GM23248 (cell line): ENCODE data around the gene CST8. TPM values are rescaled to one million over a fixed set of nuclear protein-coding genes. Genes with fewer than 3 reads are reported as not detected.

Experiments used
- DNase-seq: peaks from one replicate; pipeline ENCODE4 v3.0.0-alpha.2; 2015
- H2AFZ ChIP-seq: fragments of 200-600 bp; sonication (generic); 2 replicates; pipeline ENCODE4 v1.6.1; 2016; ENCODE audit warnings: antibody characterized with exemption
- H3F3A ChIP-seq: fragments of 200-600 bp; sonication (generic); 2 replicates; pipeline ENCODE4 v1.6.1; 2016; ENCODE audit warnings: mild to moderate bottlenecking, antibody characterized with exemption, mixed run types; ENCODE audit not compliant: insufficient read depth
- H3K27ac ChIP-seq: fragments of 200-600 bp; sonication (generic); 2 replicates; pipeline ENCODE4 v1.5.1; 2016; ENCODE audit warnings: mild to moderate bottlenecking
- H3K27me3 ChIP-seq: fragments of 200-600 bp; sonication (generic); replicated peaks from 2 replicates; pipeline ENCODE4 v1.6.1; 2016; ENCODE audit warnings: mild to moderate bottlenecking; ENCODE audit not compliant: insufficient read depth
- H3K36me3 ChIP-seq: fragments of 200-600 bp; sonication (generic); 2 replicates; pipeline ENCODE4 v1.6.1; 2016; ENCODE audit warnings: low read depth, mild to moderate bottlenecking
- H3K4me1 ChIP-seq: fragments of 200-600 bp; sonication (generic); 2 replicates; pipeline ENCODE4 v1.6.1; 2016; ENCODE audit warnings: mild to moderate bottlenecking; ENCODE audit not compliant: insufficient read depth
- H3K4me2 ChIP-seq: fragments of 200-600 bp; sonication (generic); one replicate; pipeline ENCODE4 v1.6.1; 2016; ENCODE audit warnings: mild to moderate bottlenecking; ENCODE audit not compliant: unreplicated experiment
- H3K4me3 ChIP-seq: fragments of 200-600 bp; sonication (generic); 2 replicates; pipeline ENCODE4 v1.5.1; 2016; ENCODE audit warnings: mild to moderate bottlenecking
- H3K79me2 ChIP-seq: fragments of 200-600 bp; sonication (generic); 2 replicates; pipeline ENCODE4 v1.6.1; 2016; ENCODE audit warnings: mild to moderate bottlenecking; ENCODE audit not compliant: insufficient read depth
- H3K9ac ChIP-seq: fragments of 200-600 bp; sonication (generic); 2 replicates; pipeline ENCODE4 v1.6.1; 2016; ENCODE audit warnings: mild to moderate bottlenecking
- H3K9me2 ChIP-seq: fragments of 200-600 bp; sonication (generic); 2 replicates; pipeline ENCODE4 v1.6.1; 2016; ENCODE audit warnings: mixed run types, mild to moderate bottlenecking, moderate library complexity; ENCODE audit not compliant: insufficient read depth
- H3K9me3 ChIP-seq: fragments of 200-600 bp; sonication (generic); one replicate; pipeline ENCODE4 v1.6.1; 2017; ENCODE audit warnings: low read depth
- H4K20me1 ChIP-seq: fragments of 200-600 bp; sonication (generic); 2 replicates; pipeline ENCODE4 v1.6.0; 2016; ENCODE audit not compliant: insufficient read depth
- EZH2 ChIP-seq: fragments of 200-600 bp; sonication (generic); IDR thresholded peaks from 2 replicates; pipeline ENCODE4 v1.6.1; 2018; ENCODE audit warnings: antibody characterized with exemption, mild to moderate bottlenecking; ENCODE audit not compliant: insufficient read depth, poor library complexity, severe bottlenecking
- EZH2phosphoT487 ChIP-seq: fragments of 200-600 bp; sonication (generic); IDR thresholded peaks from 2 replicates; pipeline ENCODE4 v1.6.1; 2018; ENCODE audit warnings: antibody characterized with exemption, moderate library complexity, mild to moderate bottlenecking, low read depth; ENCODE audit not compliant: insufficient read depth
- WGBS, 2 experiments: methylation state at CpG; one replicate each; pipeline ENCODE4 v1.1.6; 2015 to 2017; ENCODE audit warnings: low lambda C conversion rate in 2 of 2, low coverage in 1 of 2; ENCODE audit errors: missing lambda C conversion rate in 2 of 2; 5-methylcytosine and 5-hydroxymethylcytosine counted together
- in situ Hi-C: fragments of 300-500 bp; cut with MboI; formaldehyde crosslinking; loops from 2 replicates; pipeline ENCODE4 v1.15.0; 2020
- polyA plus RNA-seq: library from polyadenylated mRNA; unstranded; fragments of >200 nt; fragmentation: Nextera tagmentation; extraction: Ambion mirVana; gene quantifications from 2 replicates; pipeline ENCODE4 v1.2.1, GENCODE V29; 2016
- small RNA-seq: library from RNA; depleted of rRNA; stranded (forward); fragments of <200 nt; gene quantifications from one replicate; pipeline ENCODE3, GENCODE V24; 2014; ENCODE audit warnings: low read depth, low replicate concordance
- total RNA-seq: library from RNA; depleted of rRNA; stranded (reverse); fragments of >200 nt; shearing (Covaris generic); gene quantifications from 2 replicates; pipeline ENCODE4 v1.2.3, GENCODE V29; 2014; rRNA removed

CST8 gene
- total and polyA plus RNA-seq, 2 experiments from 2014 or later, result not detected

DNA sequence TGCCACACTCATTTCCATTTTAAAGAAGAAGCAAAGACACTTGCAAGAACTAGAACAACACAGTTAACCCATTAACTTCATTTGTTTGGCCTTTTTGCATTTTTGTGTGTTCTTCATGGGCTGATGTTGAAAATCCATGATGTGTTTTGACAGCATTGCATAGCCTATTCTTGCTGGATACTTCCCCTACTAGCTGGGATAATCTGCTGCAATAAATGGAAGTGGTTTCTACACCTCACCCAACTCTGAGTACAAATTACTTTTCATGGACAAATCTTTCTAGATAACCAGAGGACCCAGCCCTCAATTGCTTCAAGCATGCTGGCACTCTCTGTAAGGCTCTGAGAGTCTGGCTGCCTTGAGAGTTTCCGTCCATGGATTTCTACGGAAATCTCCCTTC lies 50.9 kb downstream of the CST8 start:
- no peak overlapping the region for H2AFZ ChIP-seq
- no peak for DNase-seq
- H3K36me3 ChIP-seq, result no peaks in the 10 kb centered on the region
- no peaks in the 10 kb centered on the region for H3K9me2 ChIP-seq
- H3K4me2 ChIP-seq, result no peak overlapping the region
- in situ Hi-C loops, result no loop called here
- no peak overlapping the region for H3K4me3 ChIP-seq
- no peak overlapping the region for H3K9ac ChIP-seq
- no peaks in the 10 kb centered on the region for H4K20me1 ChIP-seq
- H3K79me2 ChIP-seq, result no peaks in the 10 kb centered on the region
- no peak overlapping the region for H3K27ac ChIP-seq
- no peaks in the 10 kb centered on the region for H3F3A ChIP-seq
- H3K4me1 ChIP-seq, result no peaks in the 10 kb centered on the region
- no peaks in the 10 kb centered on the region for H3K9me3 ChIP-seq
- no peaks in the 10 kb centered on the region for H3K27me3 ChIP-seq
- 16 to 20% methylated on average over 2 of the region's 2 CpGs for WGBS, 2 experiments
- TF ChIP-seq EZH2, result no peak
- TF ChIP-seq EZH2phosphoT487, result no peak

DNA sequence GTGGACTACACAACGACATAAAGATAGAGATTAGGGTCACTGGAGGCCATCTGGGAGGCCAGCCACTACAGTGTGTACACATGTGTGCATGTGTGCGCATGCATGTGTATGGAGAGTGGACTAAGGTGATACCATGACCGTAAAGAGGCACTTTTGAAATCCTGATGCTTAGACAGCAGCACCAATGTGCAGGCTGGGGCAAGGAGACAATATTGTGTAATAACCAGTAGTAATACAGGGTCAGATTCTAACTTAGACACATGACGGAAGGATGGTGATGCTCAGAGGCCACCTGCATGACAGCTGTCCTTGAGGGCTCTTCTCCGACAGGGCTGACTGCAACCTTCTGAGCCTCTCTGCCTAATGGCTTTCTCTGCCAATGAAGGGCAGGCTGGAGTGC lies 51.9 kb downstream of the CST8 start:
- H3K9me3 ChIP-seq, result no peaks in the 10 kb centered on the region
- H3K4me2 ChIP-seq, result no peak overlapping the region
- 23 to 31% methylated on average over 5 of the region's 5 CpGs for WGBS, 2 experiments
- in situ Hi-C loops, result no loop called here
- H4K20me1 ChIP-seq, result no peaks in the 10 kb centered on the region
- DNase-seq, result no peak
- TF ChIP-seq EZH2 (no peak), EZH2phosphoT487 (no peak)
- no peaks in the 10 kb centered on the region for H3K9me2 ChIP-seq
- no peak overlapping the region for H3K4me3 ChIP-seq
- no peak overlapping the region for H2AFZ ChIP-seq
- H3K27ac ChIP-seq, result no peak overlapping the region
- no peak overlapping the region for H3K9ac ChIP-seq
- no peaks in the 10 kb centered on the region for H3F3A ChIP-seq
- H3K27me3 ChIP-seq, result no peaks in the 10 kb centered on the region
- no peaks in the 10 kb centered on the region for H3K79me2 ChIP-seq
- no peaks in the 10 kb centered on the region for H3K4me1 ChIP-seq
- no peaks in the 10 kb centered on the region for H3K36me3 ChIP-seq

DNA sequence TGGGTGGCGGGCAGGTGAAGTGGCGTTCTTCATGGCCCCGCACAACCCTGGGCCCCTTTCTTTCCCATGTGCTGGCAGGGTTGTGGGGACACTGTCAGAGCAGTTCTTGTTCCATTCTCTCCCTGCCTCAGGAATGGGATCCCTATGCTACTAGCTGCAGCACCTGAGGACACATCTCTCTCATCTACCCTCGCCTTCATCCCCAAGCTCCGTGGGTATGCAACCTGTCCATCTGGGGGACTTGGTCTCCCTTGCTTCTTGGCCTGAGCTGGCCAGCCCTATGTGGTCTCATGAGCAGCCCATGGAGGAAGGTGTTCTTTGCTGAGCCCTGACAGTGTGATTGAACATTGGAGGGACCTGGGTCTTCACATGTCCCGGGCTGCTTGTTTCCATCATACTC lies 53.2 kb downstream of the CST8 start:
- H4K20me1 ChIP-seq, result no peaks in the 10 kb centered on the region
- H3K27me3 ChIP-seq, result no peaks in the 10 kb centered on the region
- no peak overlapping the region for H3K4me2 ChIP-seq
- WGBS, 2 experiments, result 50 to 60% methylated on average over 6 of the region's 6 CpGs
- H3K4me3 ChIP-seq, result no peak overlapping the region
- H2AFZ ChIP-seq, result no peak overlapping the region
- in situ Hi-C loops, result no loop called here
- no peaks in the 10 kb centered on the region for H3F3A ChIP-seq
- no peaks in the 10 kb centered on the region for H3K79me2 ChIP-seq
- H3K27ac ChIP-seq, result no peak overlapping the region
- no peaks in the 10 kb centered on the region for H3K9me3 ChIP-seq
- no peak for DNase-seq
- TF ChIP-seq EZH2phosphoT487, result no peak
- no peak for TF ChIP-seq EZH2
- no peak overlapping the region for H3K9ac ChIP-seq
- H3K9me2 ChIP-seq, result no peaks in the 10 kb centered on the region
- H3K36me3 ChIP-seq, result no peaks in the 10 kb centered on the region
- no peaks in the 10 kb centered on the region for H3K4me1 ChIP-seq

Small RNA genes lying within 50 kb of the gene (small RNA-seq; reads per million reads assigned to genes)
- not detected for gene RF00019

Other genes starting within 250 kb of the CST8 start
- gene NXT1, start 140.3 kb upstream of the CST8 start, total RNA-seq, result 31.5 and 31.7 TPM in 2 replicates
- 28.5 and 29.8 TPM in 2 replicates for gene NXT1, start 140.3 kb upstream of the CST8 start, polyA plus RNA-seq
- gene GZF1, start 128.9 kb upstream of the CST8 start, total RNA-seq, result 11.0 and 12.3 TPM in 2 replicates
- 5.9 and 6.3 TPM in 2 replicates for gene GZF1, start 128.9 kb upstream of the CST8 start, polyA plus RNA-seq
- gene NAPB, start 69.6 kb upstream of the CST8 start, total RNA-seq, result 8.1 and 9.9 TPM in 2 replicates
- gene NAPB, start 69.6 kb upstream of the CST8 start, polyA plus RNA-seq, result 5.4 and 5.9 TPM in 2 replicates
- gene CSTL1, start 51.4 kb upstream of the CST8 start, total RNA-seq, result not detected in 2 replicates
- not detected in 2 replicates for gene CSTL1, start 51.4 kb upstream of the CST8 start, polyA plus RNA-seq
- gene CST11, start 38.2 kb upstream of the CST8 start, total RNA-seq, result not detected in 2 replicates
- gene CST11, start 38.2 kb upstream of the CST8 start, polyA plus RNA-seq, result not detected in 2 replicates
- not detected in 2 replicates for gene CST9L, start 77.4 kb downstream of the CST8 start, total RNA-seq
- gene CST9L, start 77.4 kb downstream of the CST8 start, polyA plus RNA-seq, result not detected in 2 replicates
- not detected in 2 replicates for gene CST9, start 114.8 kb downstream of the CST8 start, total RNA-seq
- not detected in 2 replicates for gene CST9, start 114.8 kb downstream of the CST8 start, polyA plus RNA-seq
- 396 and 478 TPM in 2 replicates for gene CST3, start 146.8 kb downstream of the CST8 start, total RNA-seq
- 782 and 784 TPM in 2 replicates for gene CST3, start 146.8 kb downstream of the CST8 start, polyA plus RNA-seq
- not detected in 2 replicates for gene CST4, start 197.9 kb downstream of the CST8 start, total RNA-seq
- gene CST4, start 197.9 kb downstream of the CST8 start, polyA plus RNA-seq, result not detected in 2 replicates